GM12872 (cell line): ENCODE measurements around the gene POFUT2.

Source experiments
- TF ChIP-seq, protein P1 (sequence below): IDR thresholded peaks from 3 replicates; pipeline ENCODE4 v1.5.1; 2011; ENCODE audit warnings: low read depth, mild to moderate bottlenecking, low read length, moderate library complexity; ENCODE audit not compliant: insufficient read depth

The POFUT2 gene

DNA sequence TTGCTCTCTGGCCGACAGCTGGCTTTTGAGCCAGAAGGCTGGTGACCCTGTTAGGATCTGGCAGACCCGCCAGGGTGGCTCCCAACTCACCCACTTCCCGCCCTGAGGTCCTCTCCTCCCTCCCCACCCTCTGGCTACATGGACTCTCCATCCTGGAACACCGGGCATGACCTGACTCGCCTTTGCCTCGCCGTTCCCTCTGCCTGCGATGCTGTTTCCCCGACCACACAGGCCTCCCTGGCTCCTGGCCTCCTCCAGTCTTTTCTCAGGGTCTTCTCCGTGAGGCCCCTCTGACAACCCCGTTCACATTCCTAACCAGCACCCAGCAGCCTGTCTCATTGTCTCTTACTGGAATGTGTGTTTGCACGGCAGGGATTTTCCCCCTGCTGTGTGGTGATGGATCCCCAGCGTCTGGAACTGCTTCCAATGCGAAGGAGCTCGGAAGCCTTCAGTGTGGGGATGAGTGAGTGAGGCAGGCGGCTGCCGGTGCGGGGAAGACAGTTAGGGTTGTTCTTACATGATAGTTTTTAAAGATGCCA lies 46.0 kb upstream of the POFUT2 start:
- TF ChIP-seq, protein P1, sequence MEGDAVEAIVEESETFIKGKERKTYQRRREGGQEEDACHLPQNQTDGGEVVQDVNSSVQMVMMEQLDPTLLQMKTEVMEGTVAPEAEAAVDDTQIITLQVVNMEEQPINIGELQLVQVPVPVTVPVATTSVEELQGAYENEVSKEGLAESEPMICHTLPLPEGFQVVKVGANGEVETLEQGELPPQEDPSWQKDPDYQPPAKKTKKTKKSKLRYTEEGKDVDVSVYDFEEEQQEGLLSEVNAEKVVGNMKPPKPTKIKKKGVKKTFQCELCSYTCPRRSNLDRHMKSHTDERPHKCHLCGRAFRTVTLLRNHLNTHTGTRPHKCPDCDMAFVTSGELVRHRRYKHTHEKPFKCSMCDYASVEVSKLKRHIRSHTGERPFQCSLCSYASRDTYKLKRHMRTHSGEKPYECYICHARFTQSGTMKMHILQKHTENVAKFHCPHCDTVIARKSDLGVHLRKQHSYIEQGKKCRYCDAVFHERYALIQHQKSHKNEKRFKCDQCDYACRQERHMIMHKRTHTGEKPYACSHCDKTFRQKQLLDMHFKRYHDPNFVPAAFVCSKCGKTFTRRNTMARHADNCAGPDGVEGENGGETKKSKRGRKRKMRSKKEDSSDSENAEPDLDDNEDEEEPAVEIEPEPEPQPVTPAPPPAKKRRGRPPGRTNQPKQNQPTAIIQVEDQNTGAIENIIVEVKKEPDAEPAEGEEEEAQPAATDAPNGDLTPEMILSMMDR: no peak

DNA sequence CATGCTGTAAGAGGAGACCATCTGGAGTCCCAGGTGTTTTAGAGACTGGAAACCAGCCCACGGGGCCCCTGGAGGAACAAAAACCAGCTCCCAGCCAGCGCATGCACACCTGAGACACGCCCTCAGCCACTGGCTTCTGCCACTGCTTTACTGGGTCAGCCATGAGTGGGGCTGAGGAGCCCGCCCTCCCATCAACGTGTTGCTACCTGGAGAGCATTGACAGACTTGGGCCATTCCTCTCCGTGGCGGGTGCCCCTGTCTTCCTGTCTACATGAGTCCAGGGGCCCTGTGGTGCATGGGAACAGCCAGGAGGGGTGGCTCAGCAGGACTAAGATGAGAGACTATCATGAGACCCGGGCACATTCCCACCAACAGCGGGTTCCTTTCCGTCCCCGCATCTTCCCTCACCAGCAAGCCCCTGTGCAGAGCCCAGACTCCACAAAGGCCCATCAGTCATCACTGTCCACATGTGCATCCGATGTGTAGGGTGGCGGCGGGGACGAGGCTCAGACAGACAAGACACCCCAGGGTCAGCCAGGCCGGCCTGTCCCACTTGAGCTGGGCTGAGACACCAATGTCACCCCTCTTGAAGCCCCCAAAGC lies 45.4 kb upstream of the POFUT2 start:
- TF ChIP-seq, protein P1: no peak

DNA sequence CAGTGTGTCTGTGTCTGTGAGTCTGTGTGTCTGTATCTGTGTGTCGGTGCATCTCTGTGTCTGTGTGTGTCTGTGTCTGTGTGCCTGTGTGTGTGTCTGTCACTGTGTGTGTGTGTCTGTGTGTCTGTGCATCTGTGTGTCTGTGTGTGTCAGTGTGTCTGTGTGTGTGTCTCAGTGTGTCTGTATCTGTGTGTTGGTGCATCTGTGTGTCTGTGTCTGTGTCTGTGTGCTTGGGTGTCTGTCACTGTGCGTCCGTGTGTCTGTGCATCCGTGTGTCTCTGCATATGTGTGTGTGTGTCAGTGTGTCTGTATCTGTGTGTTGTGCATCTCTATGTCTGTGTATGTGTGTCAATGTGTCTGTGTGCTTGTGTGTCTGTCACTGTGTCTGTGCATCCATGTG lies 44.7 kb upstream of the POFUT2 start:
- TF ChIP-seq, protein P1: no peak

DNA sequence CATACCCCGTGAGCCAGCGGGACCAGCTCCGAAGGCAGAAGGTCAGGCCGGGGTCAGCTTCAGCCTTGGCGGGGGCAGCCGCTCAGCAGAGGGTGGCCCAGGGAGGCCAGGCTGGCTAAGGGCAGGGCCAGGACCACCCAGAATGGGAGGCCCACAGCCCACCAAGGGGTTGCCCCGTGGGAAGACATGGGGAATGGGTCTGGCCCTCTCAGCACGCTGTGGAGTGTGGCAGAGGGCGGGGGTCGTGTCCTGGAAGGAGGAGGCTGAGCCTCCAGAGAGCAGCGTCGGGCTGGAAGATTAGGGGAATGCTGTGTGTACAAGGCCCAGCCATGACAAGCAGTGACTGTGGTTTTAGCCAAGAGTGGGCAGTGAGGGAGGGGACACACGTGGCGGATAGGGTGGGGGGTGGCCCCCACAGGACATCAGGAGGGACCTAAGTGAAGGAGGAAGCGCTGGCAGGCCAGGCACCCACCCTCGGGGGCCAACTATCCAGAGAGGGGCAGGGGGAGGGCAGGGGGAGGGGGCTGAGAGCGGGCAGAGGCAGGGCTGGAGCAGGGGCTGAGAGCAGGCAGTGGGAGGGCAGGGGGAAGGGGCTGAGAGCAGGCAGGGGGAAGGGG lies 43.9 kb upstream of the POFUT2 start:
- TF ChIP-seq, protein P1: no peak

DNA sequence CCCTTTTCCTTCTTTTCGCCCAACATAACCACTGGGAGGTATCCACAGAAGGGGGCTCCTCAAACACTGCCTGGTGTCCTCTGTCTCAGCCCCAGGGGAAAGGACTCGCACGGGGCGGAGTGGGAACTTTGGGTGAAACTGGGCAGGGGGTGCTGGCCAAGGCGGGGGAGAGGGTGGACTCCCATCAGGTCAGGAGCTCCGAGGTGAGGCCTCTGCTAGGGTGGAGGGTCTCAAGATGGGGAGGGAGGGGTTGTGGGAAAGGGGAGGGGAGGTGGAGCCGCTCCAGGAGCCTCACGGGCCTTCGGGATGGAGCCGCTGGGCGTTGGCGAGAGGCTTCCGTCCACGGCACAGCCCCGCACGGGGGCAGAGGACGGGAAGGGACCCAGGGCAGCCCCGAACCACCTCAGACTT lies 43.2 kb upstream of the POFUT2 start:
- TF ChIP-seq, protein P1: no peak

DNA sequence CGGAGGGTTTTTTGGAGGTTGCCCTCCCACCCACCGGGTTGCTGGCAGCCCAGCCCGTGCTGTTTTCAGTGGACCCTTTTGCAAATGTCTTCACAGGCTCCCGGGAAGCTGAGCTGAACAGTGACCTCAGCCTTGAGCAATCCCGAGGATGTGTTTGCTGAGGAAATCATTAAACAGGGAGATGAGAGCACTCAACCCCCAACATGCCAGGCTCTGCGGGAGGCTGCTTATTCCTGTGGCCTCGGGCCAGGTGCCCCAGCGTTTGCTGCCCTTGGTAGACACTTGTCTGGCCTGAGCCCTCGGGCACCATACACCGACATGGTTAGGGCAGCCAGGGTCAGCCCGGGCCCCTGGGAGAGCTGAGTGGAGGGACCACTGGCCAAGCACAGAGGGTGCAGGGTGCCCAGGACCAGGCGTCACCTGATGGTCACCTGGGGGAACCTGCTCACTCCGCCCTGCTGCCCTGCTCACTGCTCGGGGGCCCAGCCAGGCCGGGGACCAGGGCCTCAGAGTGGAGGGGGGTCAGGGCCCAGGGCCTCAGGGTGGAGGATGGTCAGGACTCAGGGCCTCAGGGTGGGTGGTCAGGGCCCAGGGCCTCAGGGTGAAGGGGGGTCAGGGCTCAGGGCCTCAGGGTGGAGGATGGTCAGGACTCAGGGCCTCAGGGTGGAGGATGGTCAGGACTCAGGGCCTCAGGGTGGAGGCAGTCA lies 42.5 kb upstream of the POFUT2 start:
- TF ChIP-seq, protein P1: no peak

DNA sequence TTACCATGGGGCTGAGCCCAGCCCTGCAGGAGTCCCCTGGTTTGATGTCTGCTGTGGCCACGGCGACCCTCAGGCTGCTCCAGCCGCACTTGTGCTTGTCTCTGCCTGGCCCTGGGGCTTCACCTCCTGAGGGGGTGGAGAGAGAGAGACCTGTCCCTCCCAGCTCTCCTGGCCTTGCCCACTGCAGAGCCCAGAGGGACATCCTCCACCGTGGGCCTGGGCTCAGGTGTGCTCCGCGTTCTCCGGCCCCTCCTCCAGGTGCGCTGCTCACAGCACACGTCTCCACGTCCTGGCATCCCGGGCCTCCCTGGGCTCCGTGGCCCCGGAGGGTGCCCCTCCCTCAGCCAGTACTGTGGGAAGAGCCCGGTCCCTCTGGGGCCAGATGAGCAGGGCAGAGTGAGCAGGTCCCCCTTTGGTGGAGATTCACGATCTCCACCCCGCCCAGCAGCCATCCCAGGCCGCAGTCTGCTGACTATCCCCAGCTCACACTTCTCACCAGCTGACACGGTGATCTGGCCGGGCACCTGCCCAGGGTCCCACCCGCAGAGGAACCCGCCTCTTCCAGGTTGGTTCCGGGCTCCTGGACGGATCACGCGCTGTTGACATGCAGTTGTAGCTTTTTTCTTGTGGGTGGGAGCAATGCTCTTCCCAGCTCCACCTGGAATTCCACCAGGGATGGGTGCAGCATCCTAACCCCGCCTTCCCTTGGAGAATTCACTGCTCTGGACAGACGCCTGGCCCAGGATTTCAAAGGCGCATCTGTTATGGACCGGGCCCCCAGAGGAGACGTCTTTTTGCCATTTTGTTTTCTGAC lies 41.8 kb upstream of the POFUT2 start:
- TF ChIP-seq, protein P1: no peak
